Peyer's patch (tissue), 4 donors: ENCODE measurements around the gene ASB8. TPM values are rescaled to one million over a fixed set of nuclear protein-coding genes. Genes with fewer than 3 reads are reported as not detected.
A peak's percentile ranks its signal among the peaks of the same experiment; 100 is the strongest.

Source experiments
- DNase-seq, 3 donors: peaks; one replicate each; pipeline ENCODE4 v3.0.0-alpha.2; 2017 to 2019
- H3K27ac ChIP-seq, 4 donors: fragments of 200-600 bp; sonication (generic); one replicate each; pipeline ENCODE4 v1.5.1; 2016 to 2019
- H3K27me3 ChIP-seq, 2 donors: fragments of 200-600 bp; sonication (generic); one replicate each; pipeline ENCODE4 v1.5.1; 2019
- H3K36me3 ChIP-seq, 3 donors: fragments of 200-600 bp; sonication (generic); one replicate each; pipeline ENCODE4 v1.5.1; 2016 to 2019
- H3K4me1 ChIP-seq, 4 donors: fragments of 200-600 bp; sonication (generic); one replicate each; pipeline ENCODE4 v1.5.1; 2016 to 2019
- H3K4me3 ChIP-seq, 4 donors: fragments of 200-600 bp; sonication (generic); 1 replicate in 3 of 4; 2 replicates in 1 of 4; pipeline ENCODE4 v1.5.1; 2016 to 2019; ENCODE audit warnings: mild to moderate bottlenecking in 1 of 4
- H3K9me3 ChIP-seq, 4 donors: fragments of 200-600 bp; sonication (generic); one replicate each; pipeline ENCODE4 v1.5.1; 2016 to 2019; ENCODE audit warnings: mild to moderate bottlenecking in 1 of 4
- POLR2A ChIP-seq, 2 donors: fragments of 450-650 bp; IDR thresholded peaks; one replicate each; pipeline ENCODE4 v1.5.1; 2017; ENCODE audit warnings: antibody characterized with exemption in 2 of 2, mild to moderate bottlenecking in 2 of 2, moderate library complexity in 2 of 2
- total RNA-seq, 4 donors: library from RNA; depleted of rRNA; stranded (reverse); fragments of >200 nt; gene quantifications; one replicate each; pipeline ENCODE4 v1.1.0, GENCODE V29; 2016
- TF ChIP-seq, protein P1 (sequence below), 6 experiments: fragments of 450-650 bp in 4 of 6; fragments of 200-600 bp in 2 of 6; sonication (generic) in 1 of 6; IDR thresholded peaks; one replicate each; pipeline ENCODE4 v1.5.1; 2017 to 2019; ENCODE audit warnings: antibody characterized with exemption in 6 of 6, mild to moderate bottlenecking in 3 of 6, moderate library complexity in 1 of 6

The ASB8 gene, protein sequence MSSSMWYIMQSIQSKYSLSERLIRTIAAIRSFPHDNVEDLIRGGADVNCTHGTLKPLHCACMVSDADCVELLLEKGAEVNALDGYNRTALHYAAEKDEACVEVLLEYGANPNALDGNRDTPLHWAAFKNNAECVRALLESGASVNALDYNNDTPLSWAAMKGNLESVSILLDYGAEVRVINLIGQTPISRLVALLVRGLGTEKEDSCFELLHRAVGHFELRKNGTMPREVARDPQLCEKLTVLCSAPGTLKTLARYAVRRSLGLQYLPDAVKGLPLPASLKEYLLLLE
- total RNA-seq, result 10 to 100 TPM; 16.5 to 40.8 (median 33.7) TPM

DNA sequence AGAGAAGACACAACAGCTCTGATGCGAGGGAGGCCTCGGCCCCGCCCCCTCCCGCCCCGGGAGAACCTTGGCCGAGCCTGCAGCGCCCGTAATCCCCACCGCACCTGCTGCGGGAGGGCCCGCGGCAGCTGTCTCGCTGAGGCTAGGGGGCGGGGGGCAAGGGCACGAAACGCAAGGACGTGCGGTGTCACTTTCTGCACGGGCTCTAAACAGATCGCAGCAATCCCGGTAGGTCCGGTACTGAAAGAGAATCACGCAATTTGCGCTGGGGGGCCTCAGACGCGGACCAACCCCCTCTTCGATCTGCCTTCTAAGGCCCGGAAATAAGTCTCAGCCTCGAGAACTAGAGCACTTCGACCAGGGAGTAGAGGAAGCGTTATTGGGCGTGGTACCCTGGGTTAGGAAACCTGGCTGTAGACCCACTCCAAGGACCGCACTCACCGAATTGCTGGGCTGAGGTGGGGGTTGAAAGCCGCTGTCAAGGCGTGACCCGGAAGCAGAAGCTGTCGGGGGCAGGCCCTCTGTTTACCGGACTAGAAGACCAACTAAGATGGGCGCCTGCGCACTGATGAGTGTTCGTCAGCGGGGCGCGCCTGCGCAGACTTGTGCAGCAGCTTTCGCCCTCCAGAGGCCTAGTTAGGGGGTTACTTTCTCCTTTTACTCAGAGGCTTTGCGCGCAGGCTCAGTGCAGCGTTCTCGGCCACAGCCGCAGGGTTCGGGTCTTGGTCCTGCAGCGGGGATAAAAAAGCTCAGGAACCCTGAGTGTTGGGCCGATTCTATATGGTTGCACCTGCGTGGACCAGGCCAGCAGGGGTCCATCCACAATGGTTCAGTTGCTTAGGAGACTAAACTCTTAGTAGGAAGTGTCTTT is at the start of gene ASB8:
ASB8 (minus strand) TSS at position 498 of the 871 bp plus-strand sequence. CDS start 4,019 bp downstream, outside the sequence.
- Histone ChIP-seq H3K9me3 (no peaks in the 10 kb centered on the region), H3K27me3 (no peaks in the 10 kb centered on the region), H3K4me3 (peak within 1 kb of the TSS; percentile 60 to 95 (median 84)), H3K27ac (peak within 1 kb of the TSS; percentile 82 to 89 (median 88)), H3K36me3 (peaks cover 0 to 16% (median 0%) of the 10 kb centered on the region in 3 donors), H3K4me1 (peaks cover 0 to 10% (median 3%) of the 10 kb centered on the region in 4 donors)
- DNase-seq, result peak; percentile 98 to 100 (median 99)
- TF ChIP-seq, protein P1, sequence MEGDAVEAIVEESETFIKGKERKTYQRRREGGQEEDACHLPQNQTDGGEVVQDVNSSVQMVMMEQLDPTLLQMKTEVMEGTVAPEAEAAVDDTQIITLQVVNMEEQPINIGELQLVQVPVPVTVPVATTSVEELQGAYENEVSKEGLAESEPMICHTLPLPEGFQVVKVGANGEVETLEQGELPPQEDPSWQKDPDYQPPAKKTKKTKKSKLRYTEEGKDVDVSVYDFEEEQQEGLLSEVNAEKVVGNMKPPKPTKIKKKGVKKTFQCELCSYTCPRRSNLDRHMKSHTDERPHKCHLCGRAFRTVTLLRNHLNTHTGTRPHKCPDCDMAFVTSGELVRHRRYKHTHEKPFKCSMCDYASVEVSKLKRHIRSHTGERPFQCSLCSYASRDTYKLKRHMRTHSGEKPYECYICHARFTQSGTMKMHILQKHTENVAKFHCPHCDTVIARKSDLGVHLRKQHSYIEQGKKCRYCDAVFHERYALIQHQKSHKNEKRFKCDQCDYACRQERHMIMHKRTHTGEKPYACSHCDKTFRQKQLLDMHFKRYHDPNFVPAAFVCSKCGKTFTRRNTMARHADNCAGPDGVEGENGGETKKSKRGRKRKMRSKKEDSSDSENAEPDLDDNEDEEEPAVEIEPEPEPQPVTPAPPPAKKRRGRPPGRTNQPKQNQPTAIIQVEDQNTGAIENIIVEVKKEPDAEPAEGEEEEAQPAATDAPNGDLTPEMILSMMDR (IDR thresholded peaks at IDR 0.05), result peak in 5 of 6 experiments; percentile 39 to 69 (median 59)
- peak; percentile 27 to 47 for TF ChIP-seq POLR2A (IDR thresholded peaks at IDR 0.05)

DNA sequence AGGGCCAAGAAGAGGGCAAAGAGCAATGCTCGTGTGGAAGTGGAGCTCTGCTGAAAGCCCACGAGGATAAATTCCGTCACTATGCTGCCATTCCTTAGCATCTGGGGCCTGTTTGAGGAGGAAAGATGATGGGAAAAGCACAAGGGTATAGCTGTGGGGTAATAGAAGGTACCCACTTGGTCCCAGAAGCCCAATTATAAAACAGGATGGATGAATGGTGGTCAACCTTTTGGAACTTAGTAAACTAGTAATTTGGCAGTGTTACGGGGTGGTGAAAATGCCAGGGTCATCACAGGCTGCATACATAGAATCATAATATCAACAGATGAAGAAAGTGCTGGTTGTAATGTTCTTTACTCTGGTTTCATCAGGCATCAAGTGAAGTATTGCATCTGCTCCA is 45.9 kb upstream of the ASB8 start, which contains the start of gene OR10AD1:
OR10AD1 (minus strand) TSS at position 101 of the 400 bp plus-strand sequence; CDS start at position 101, 0 bp downstream.
- H3K4me3 ChIP-seq, result no peak within 1 kb of the TSS
- no peak for TF ChIP-seq POLR2A (IDR thresholded peaks at IDR 0.05)
- TF ChIP-seq, protein P1 (IDR thresholded peaks at IDR 0.05), result no peak

DNA sequence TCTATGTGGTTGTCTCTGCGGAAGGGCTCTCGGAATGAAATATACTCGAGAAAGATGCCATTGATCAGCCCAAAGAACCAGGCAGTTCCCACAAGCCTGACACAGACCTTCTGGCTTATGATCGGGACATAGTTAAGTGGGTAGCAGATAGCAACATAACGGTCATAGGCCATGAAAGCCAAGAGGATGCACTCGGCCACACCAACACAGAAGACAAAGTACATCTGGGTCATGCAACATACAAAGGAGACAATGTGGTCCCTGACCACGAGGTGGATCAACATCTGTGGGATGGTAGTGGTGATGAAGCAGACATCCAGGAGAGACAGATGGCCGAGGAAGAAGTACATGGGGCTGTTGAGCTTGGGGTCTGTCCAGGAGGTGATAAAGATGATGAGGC is 45.5 kb upstream of the ASB8 start:
- Histone ChIP-seq H3K4me1 (peaks cover 0 to 5% (median 1%) of the 10 kb centered on the region in 4 donors), H3K27ac (no peak overlapping the region), H3K4me3 (no peak overlapping the region), H3K27me3 (no peaks in the 10 kb centered on the region), H3K36me3 (peaks cover 0 to 4% (median 0%) of the 10 kb centered on the region in 3 donors), H3K9me3 (peaks cover 0 to 16% (median 0%) of the 10 kb centered on the region in 4 donors)
- DNase-seq, result no peak
- TF ChIP-seq, protein P1 (IDR thresholded peaks at IDR 0.05), result no peak
- no peak for TF ChIP-seq POLR2A (IDR thresholded peaks at IDR 0.05)

More for the DNA sequence above, 45.9 kb upstream of the ASB8 start, which contains the start of gene OR10AD1:
- Histone ChIP-seq H3K36me3 (peaks cover 0 to 4% (median 0%) of the 10 kb centered on the region in 3 donors), H3K27ac (no peak within 1 kb of the TSS), H3K4me1 (peaks cover 0 to 5% (median 1%) of the 10 kb centered on the region in 4 donors), H3K27me3 (no peaks in the 10 kb centered on the region), H3K9me3 (peaks cover 0 to 17% (median 0%) of the 10 kb centered on the region in 4 donors)
- DNase-seq, result no peak

DNA sequence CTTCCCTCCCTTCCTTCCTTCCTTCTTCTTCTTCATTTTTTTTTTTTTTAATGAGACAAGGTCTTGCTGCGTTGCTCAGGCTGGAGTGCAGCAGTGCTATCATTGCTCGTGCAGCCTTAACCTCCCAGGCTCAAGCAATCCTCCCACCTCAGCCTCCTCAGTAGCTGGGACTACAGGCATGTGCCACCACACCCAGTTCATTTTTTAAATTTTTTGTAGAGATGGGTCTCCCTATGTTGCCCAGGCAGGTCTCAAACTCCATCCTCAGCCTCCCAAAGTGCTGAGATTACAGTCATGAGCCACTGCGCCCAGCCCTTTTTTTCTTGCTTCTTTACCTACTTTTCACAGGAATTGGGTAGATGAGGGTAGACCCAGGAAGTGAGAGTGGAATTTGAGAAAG is 44.2 kb upstream of the ASB8 start:
- no peak for TF ChIP-seq POLR2A (IDR thresholded peaks at IDR 0.05)
- TF ChIP-seq, protein P1 (IDR thresholded peaks at IDR 0.05), result no peak
- Histone ChIP-seq H3K9me3 (peaks cover 0 to 5% (median 0%) of the 10 kb centered on the region in 4 donors), H3K4me1 (peaks cover 0 to 5% (median 1%) of the 10 kb centered on the region in 4 donors), H3K27me3 (no peaks in the 10 kb centered on the region), H3K4me3 (no peak overlapping the region), H3K27ac (no peak overlapping the region), H3K36me3 (peaks cover 0 to 4% (median 0%) of the 10 kb centered on the region in 3 donors)
- DNase-seq, result no peak

DNA sequence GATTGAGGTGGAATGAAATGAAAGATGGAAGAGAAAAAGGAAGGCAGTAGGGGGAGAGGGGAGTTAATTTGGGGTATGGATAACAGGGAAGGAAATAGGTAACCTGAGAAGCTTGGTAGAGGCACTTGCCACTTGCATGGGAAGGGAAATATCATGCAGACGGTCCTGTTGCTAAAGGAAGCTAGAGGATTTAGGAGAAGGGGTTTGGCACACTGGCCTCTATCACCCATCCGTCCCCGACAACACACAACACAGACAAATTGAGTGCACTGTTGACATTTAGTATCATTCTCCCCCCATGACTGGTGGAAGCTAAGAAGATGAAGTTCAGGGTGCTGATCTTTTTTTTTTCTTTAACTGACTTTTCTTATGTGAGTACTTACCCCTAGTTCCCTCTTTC is 43.8 kb upstream of the ASB8 start:
- Histone ChIP-seq H3K4me3 (no peak overlapping the region), H3K4me1 (peaks cover 0 to 5% (median 1%) of the 10 kb centered on the region in 4 donors), H3K27me3 (no peaks in the 10 kb centered on the region), H3K9me3 (peaks cover 0 to under 1% (median 0%) of the 10 kb centered on the region in 4 donors), H3K27ac (no peak overlapping the region), H3K36me3 (peaks cover 0 to 4% (median 0%) of the 10 kb centered on the region in 3 donors)
- TF ChIP-seq, protein P1 (IDR thresholded peaks at IDR 0.05), result no peak
- no peak for TF ChIP-seq POLR2A (IDR thresholded peaks at IDR 0.05)
- no peak for DNase-seq
